GM12873 (cell line): ENCODE results near the gene STARD10.
A peak's percentile ranks its signal among the peaks of the same experiment; 100 is the strongest.

Experiments
- TF ChIP-seq, protein P1 (sequence below): IDR thresholded peaks from 2 replicates; pipeline ENCODE4 v1.5.1; 2012; ENCODE audit warnings: low read depth, mild to moderate bottlenecking, moderate library complexity, low read length, control low read depth; ENCODE audit not compliant: insufficient read depth; ENCODE audit errors: missing control alignments

The STARD10 gene

DNA sequence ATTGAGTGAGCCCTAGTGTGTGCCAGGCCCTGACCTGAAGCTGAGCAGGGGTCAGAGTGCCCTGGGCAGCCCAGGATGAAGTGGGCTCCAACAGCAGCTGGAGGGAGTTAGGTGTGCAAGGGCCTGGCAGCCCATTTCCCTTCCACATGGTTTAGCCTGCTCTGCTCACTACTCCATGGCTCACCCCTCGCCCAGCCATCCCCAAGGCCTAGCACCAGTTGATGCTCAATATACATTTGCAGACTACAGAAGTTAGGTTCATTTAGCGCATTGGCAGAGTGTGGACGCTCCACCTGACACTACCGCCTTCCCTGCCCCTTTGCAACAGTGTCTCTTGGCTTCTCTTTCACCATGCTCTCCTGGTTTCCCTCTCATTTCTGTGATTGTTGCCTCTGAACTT, 24.1 kb upstream of the STARD10 start:
- TF ChIP-seq, protein P1, sequence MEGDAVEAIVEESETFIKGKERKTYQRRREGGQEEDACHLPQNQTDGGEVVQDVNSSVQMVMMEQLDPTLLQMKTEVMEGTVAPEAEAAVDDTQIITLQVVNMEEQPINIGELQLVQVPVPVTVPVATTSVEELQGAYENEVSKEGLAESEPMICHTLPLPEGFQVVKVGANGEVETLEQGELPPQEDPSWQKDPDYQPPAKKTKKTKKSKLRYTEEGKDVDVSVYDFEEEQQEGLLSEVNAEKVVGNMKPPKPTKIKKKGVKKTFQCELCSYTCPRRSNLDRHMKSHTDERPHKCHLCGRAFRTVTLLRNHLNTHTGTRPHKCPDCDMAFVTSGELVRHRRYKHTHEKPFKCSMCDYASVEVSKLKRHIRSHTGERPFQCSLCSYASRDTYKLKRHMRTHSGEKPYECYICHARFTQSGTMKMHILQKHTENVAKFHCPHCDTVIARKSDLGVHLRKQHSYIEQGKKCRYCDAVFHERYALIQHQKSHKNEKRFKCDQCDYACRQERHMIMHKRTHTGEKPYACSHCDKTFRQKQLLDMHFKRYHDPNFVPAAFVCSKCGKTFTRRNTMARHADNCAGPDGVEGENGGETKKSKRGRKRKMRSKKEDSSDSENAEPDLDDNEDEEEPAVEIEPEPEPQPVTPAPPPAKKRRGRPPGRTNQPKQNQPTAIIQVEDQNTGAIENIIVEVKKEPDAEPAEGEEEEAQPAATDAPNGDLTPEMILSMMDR, result no peak

DNA sequence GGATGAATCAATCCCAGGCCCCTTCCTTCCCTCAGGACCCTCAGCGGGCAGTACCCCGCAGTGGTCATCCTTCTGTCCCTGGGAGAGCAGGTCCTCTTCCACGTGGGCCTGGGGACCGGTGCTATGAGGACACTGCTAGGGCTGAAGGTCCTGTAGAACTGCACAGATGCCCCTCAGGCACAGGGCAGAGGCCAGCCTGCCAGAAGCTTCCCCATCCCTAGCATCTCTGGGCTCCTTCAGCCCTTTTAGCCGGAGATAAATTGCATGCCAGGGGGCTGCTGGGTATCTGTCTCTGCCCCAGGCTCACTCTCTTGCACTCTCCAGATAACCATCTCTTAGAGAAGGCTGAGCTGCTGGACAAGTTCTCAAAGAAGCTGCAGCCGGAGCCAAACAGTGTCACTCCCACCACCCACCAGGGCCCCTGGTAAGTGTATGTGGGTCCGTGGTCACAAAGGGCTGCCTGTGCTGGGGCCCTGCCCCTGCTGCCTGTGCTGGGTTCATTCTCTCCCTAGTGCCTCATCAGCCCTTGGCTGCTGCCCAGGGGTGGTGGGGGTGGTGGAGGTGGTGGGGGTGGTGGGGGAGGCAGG, 22.6 kb upstream of the STARD10 start:
- TF ChIP-seq, protein P1, result no peak

DNA sequence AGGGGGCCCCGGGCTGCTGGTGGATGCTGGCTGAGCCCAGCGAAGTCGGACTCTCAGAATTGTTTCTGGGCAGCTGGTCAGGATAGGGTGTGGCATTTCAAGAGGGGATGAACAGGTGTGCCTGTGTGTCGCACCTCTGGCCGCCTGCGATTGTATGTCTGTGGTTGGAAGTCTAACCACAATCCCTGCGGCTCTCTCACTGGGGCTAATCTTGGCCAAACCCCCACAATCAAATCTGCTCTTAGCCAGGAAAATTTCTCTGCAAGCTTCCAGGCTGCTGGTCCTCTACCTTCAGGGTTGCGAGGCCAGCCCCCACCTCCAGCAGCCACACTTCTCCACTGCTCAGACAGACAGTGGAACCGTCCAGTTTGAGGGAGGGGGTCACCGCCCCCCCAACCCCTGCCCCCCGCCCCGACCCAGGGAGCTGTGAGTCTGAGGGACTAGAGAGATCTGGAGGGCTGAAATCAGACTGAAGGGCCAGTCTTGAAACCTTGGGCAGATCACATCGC, 21.3 kb upstream of the STARD10 start:
- TF ChIP-seq, protein P1, result no peak

DNA sequence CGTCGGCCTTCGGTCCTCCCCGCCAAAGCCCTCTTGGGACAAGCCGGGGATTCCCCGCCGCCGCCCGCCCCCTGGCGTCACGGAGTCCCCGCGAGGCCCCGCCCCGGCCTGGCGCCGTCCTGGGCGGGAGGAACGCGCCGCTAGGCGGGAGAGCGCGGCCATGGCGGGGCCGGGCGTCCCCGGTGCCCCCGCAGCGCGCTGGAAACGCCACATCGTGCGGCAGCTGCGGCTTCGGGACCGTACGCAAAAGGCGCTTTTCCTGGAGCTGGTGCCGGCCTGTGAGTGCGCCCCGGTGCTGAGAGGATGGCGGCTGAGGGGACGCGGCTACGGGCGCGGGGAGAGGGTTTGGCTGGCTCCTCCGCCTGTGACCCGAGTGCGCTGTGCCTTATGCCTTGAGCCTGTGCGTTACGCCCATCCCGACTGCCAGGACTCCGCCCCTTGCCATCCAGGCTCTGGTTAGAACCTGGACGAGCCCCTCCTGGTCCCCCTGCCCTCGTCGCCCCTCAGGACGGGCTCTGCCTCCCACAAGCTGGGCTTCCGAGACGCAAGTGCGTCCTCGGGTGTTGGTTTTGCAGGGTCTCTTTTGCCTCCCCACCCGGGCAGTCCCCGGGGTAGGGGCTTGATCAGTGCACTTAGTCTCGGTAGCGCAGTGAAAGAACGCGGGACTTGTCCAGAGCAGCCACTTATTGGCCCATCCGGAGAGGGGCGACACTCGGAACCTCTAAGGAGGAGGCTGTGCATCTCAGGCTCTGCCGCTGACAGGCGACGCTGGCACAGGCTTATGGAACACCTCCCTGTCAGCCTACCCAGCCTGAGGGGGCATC, 20.7 kb upstream of the STARD10 start, which contains the start of gene ATG16L2:
TSS of gene ATG16L2 (plus strand) at position 126 of the 824 bp plus-strand sequence. CDS start at position 161, 35 bp downstream.
- TF ChIP-seq, protein P1, result peak; percentile 27

DNA sequence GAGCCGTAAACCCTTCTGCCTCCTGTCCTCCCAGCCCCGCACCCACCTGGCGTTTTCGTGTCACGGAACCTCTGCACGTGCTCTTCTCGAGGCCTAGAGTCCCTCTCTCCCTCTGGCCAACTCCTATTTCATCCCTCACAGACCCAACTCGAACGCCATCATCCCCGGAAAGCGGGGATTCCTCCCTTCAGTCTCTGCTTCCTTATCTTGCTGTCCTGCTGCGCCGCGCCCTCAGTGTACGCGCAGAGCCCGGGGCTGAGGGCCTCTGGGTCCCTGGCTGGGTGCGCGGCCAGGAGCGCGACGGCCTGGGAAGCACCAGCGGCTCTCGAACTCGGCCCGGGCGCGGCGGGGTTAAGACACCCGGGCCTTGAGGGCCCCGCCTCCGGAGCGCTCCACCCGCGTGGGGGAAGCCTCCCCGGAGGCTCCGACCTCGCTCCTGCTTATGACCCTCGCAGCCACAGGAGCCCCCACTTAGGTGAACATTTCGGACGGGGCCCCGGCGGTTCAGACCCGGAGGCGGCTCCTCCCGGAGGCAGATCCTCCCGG, 20.0 kb upstream of the STARD10 start:
- TF ChIP-seq, protein P1, result no peak

DNA sequence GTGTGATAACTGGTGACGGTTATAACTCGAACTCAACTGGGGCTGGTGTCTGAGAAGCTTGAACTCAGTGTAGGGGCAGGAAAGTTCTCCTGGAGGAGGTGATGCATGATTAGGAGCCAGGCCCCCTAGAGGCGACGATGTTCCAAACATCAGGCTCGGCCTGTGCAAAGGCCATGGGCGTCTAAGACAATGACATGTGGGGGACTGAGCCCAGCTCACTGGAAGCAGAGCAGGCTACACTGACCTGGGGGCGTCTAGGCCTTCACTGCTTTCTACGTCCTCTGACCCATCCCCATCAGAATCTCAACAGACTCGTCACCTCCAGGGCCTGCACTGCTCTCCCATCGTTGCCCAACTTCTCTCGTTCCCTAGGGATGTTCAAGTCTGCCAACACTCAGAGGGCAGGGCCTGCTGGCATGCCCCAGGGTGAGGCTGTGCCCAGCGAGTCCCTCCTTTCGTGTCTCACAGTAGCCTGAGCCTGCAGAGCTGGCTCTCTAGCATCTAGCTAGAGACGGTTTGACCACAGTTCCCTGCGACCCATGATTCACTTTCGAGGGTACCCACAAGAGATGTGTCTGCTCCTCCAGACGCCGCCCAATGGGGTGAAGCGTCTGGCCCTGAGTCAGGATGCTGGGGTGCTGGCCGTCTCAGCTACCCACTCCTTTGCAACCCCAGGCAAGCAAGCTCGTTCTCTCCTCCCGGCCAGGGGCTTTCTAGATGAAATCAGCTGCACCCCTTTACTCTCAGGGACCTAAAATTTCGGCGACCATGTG, 19.3 kb upstream of the STARD10 start:
- TF ChIP-seq, protein P1, result peak; percentile 95
